DND-41 (cell line): ENCODE data around the gene CDH1.

ENCODE experiments used
- ATAC-seq: fragments of 200-7000 bp; cut with Tn5 transposase; 3 replicates; pipeline ENCODE4 v1.9.1; 2021; ENCODE audit warnings: low read depth; ENCODE audit not compliant: insufficient read depth
- DNase-seq: peaks from one replicate; pipeline ENCODE4 v3.0.0-alpha.2; 2020
- H2AFZ ChIP-seq: 2 replicates; pipeline ENCODE4 v1.6.0; 2012; ENCODE audit warnings: low read depth, low read length
- H3K27ac ChIP-seq: 2 replicates; pipeline ENCODE4 v1.5.1; 2012; ENCODE audit warnings: low read length, inconsistent platforms
- H3K27me3 ChIP-seq: fragments of 200-600 bp; sonication (generic); 2 replicates; pipeline ENCODE4 v1.6.0; 2012; ENCODE audit warnings: low read length, mild to moderate bottlenecking, inconsistent platforms; ENCODE audit not compliant: insufficient read depth, poor library complexity
- H3K36me3 ChIP-seq: 2 replicates; pipeline ENCODE4 v1.5.1; 2012; ENCODE audit warnings: low read length, inconsistent platforms; ENCODE audit not compliant: insufficient read depth
- H3K4me1 ChIP-seq: 2 replicates; pipeline ENCODE4 v1.5.1; 2012; ENCODE audit warnings: mild to moderate bottlenecking, low read length; ENCODE audit not compliant: insufficient read depth
- H3K4me2 ChIP-seq: 2 replicates; pipeline ENCODE4 v1.6.0; 2012; ENCODE audit warnings: mild to moderate bottlenecking, moderate library complexity, low read length, inconsistent platforms; ENCODE audit not compliant: insufficient read depth
- H3K4me3 ChIP-seq, 2 experiments: fragments of 200-600 bp in 1 of 2; shearing (Covaris generic) in 1 of 2; 2 replicates each; pipeline ENCODE4 v1.5.1; 2012 to 2016; ENCODE audit warnings: inconsistent platforms in 2 of 2, low read length in 2 of 2, mild to moderate bottlenecking in 2 of 2, low read depth in 1 of 2, moderate library complexity in 1 of 2
- H3K79me2 ChIP-seq: 2 replicates; pipeline ENCODE4 v1.6.0; 2012; ENCODE audit warnings: low read length, inconsistent platforms; ENCODE audit not compliant: insufficient read depth
- H3K9ac ChIP-seq: 2 replicates; pipeline ENCODE4 v1.6.0; 2012; ENCODE audit warnings: low read depth, mild to moderate bottlenecking, inconsistent platforms, low read length, moderate library complexity
- H3K9me3 ChIP-seq: 2 replicates; pipeline ENCODE4 v1.5.1; 2012; ENCODE audit warnings: low read length, moderate library complexity, mild to moderate bottlenecking, inconsistent platforms; ENCODE audit not compliant: insufficient read depth, severe bottlenecking
- H4K20me1 ChIP-seq: 2 replicates; pipeline ENCODE4 v1.6.0; 2012; ENCODE audit warnings: low read length; ENCODE audit not compliant: insufficient read depth
- CTCF ChIP-seq: IDR thresholded peaks from 2 replicates; pipeline ENCODE4 v1.5.1; 2012; ENCODE audit warnings: borderline replicate concordance, low read length, moderate library complexity, mild to moderate bottlenecking; ENCODE audit not compliant: poor library complexity, severe bottlenecking; ENCODE audit errors: extremely low read depth
- EZH2 ChIP-seq: IDR thresholded peaks from 3 replicates; pipeline ENCODE4 v1.6.1; 2012; ENCODE audit warnings: borderline replicate concordance, low read depth, mild to moderate bottlenecking, moderate library complexity, low read length, inconsistent platforms; ENCODE audit not compliant: severe bottlenecking

Gene CDH1

DNA sequence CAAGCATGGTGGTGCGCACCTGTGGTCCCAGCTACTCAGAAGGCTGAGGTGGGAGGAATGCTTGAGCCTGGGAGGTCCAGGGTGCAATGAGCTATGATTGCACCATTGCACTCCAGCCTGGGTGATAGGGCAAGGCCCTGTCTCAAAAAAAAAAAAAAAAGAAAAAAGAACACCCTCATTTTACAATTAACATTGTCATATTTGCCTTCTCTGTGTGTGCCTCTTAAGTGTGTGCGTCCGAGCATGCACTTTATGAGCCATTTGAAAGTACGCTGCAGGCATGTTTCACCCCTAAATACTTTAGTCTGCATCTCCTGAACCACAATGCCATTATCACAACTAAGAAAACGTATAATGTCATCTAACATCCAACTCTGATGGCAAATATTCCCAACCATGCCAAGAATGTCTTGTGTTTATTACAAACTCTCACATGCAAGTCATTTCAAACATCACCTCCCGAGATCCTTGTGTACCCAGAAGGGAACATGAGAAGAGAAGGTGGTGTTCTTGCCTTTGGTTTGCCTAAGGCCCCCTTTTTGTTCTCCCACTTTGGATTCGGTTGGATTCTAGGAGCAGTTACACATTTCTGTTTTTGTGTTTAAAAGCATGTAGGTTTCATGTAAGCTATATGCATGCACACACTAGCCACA is 38.0 kb downstream of the CDH1 start:
- H3K9ac ChIP-seq: no peak overlapping the region
- H3K4me1 ChIP-seq: no peaks in the 10 kb centered on the region
- no peak for ATAC-seq

GRCh38 chr16:68776821-68777485 is 39.9 kb downstream of the CDH1 start:
- no peak for TF ChIP-seq EZH2
- TF ChIP-seq CTCF: no peak
- Histone ChIP-seq H2AFZ (no peak overlapping the region), H3K27me3 (no peaks in the 10 kb centered on the region), H3K36me3 (no peaks in the 10 kb centered on the region), H3K27ac (no peak overlapping the region), H4K20me1 (no peaks in the 10 kb centered on the region), H3K4me3 (no peak overlapping the region), H3K4me2 (no peak overlapping the region), H3K79me2 (no peaks in the 10 kb centered on the region), H3K4me1 (no peaks in the 10 kb centered on the region), H3K9ac (no peak overlapping the region), H3K9me3 (no peaks in the 10 kb centered on the region)
- DNase-seq: no peak
- ATAC-seq: no peak

More for the DNA sequence above, 38.0 kb downstream of the CDH1 start:
- no peak for DNase-seq
- no peak overlapping the region for H3K4me3 ChIP-seq
- no peak overlapping the region for H2AFZ ChIP-seq
- no peaks in the 10 kb centered on the region for H3K9me3 ChIP-seq
- H3K27ac ChIP-seq: no peak overlapping the region
- H3K27me3 ChIP-seq: peaks cover 2% of the 10 kb centered on the region
- no peak overlapping the region for H3K4me2 ChIP-seq
- no peaks in the 10 kb centered on the region for H3K79me2 ChIP-seq
- no peaks in the 10 kb centered on the region for H3K36me3 ChIP-seq
- TF ChIP-seq EZH2 (no peak), CTCF (no peak)
- H4K20me1 ChIP-seq: no peaks in the 10 kb centered on the region

- Histone ChIP-seq H3K79me2 (no peaks in the 10 kb centered on the region), H3K36me3 (no peaks in the 10 kb centered on the region), H3K4me3 (no peak overlapping the region), H2AFZ (no peak overlapping the region), H3K4me1 (no peaks in the 10 kb centered on the region), H3K27ac (no peak overlapping the region), H3K9me3 (no peaks in the 10 kb centered on the region), H4K20me1 (no peaks in the 10 kb centered on the region), H3K9ac (no peak overlapping the region), H3K4me2 (no peak overlapping the region), H3K27me3 (no peaks in the 10 kb centered on the region)
- ATAC-seq (no peak), DNase-seq (no peak)
- TF ChIP-seq CTCF (no peak), EZH2 (no peak)
These were observed 41.6 kb downstream of the CDH1 start for GRCh38 chr16:68778551-68779231.
